Measurements from ENCODE around the gene SPOCK2. TPM values are rescaled to one million over a fixed set of nuclear protein-coding genes. Genes with fewer than 3 reads are reported as not detected.

Gene SPOCK2
- total RNA-seq, 1 donor from 2014 or later, result 108 TPM

GRCh38 chr10:72132854-72133253 lies 44.5 kb upstream of the SPOCK2 start:
- H3K9me3 ChIP-seq, result no peaks in the 10 kb centered on the region
- TF ChIP-seq CTCF (IDR thresholded peaks at IDR 0.05), result no peak
- no peak overlapping the region for H3K4me3 ChIP-seq
- DNase-seq, result no peak
- H3K27me3 ChIP-seq (ENCODE audit: low read depth), result no peaks in the 10 kb centered on the region
- ATAC-seq, result no peak
- H3K4me1 ChIP-seq, result peaks cover 17% of the 10 kb centered on the region
- intact Hi-C loops (cut with DNase I), result no loop called here
- H3K36me3 ChIP-seq, result peaks cover 10% of the 10 kb centered on the region
- H3K27ac ChIP-seq, result no peak overlapping the region

- peaks cover 3% of the 10 kb centered on the region for H3K4me1 ChIP-seq
- DNase-seq, result no peak
- no peak overlapping the region for H3K27ac ChIP-seq
- intact Hi-C loops (cut with DNase I), result no loop called here
- H3K36me3 ChIP-seq, result peaks cover 21% of the 10 kb centered on the region
- no peaks in the 10 kb centered on the region for H3K9me3 ChIP-seq
- no peak overlapping the region for H3K4me3 ChIP-seq
- H3K27me3 ChIP-seq (ENCODE audit: low read depth), result no peaks in the 10 kb centered on the region
- TF ChIP-seq CTCF (IDR thresholded peaks at IDR 0.05), result no peak
- ATAC-seq, result no peak
These were observed 39.2 kb upstream of the SPOCK2 start for GRCh38 chr10:72127571-72127970.

GRCh38 chr10:72126872-72127232 lies 38.5 kb upstream of the SPOCK2 start:
- Histone ChIP-seq H3K4me3 (no peak overlapping the region), H3K36me3 (peaks cover 15% of the 10 kb centered on the region), H3K4me1 (no peaks in the 10 kb centered on the region), H3K9me3 (no peaks in the 10 kb centered on the region), H3K27me3 (ENCODE audit: low read depth) (no peaks in the 10 kb centered on the region), H3K27ac (no peak overlapping the region)
- ATAC-seq (no peak), DNase-seq (no peak)
- intact Hi-C loops (cut with DNase I), result no loop called here
- TF ChIP-seq CTCF (IDR thresholded peaks at IDR 0.05), result no peak

GRCh38 chr10:72126184-72126871 lies 38.0 kb upstream of the SPOCK2 start:
- Histone ChIP-seq H3K4me1 (no peaks in the 10 kb centered on the region), H3K4me3 (no peak overlapping the region), H3K9me3 (no peaks in the 10 kb centered on the region), H3K36me3 (peaks cover 15% of the 10 kb centered on the region), H3K27ac (no peak overlapping the region), H3K27me3 (ENCODE audit: low read depth) (no peaks in the 10 kb centered on the region)
- peak; percentile 44 for TF ChIP-seq CTCF (IDR thresholded peaks at IDR 0.05)
- peak in 1 of 2 donors; percentile 62 for ATAC-seq
- no peak for DNase-seq
- intact Hi-C loops (cut with DNase I), result no loop called here

- no peak for DNase-seq
- Histone ChIP-seq H3K9me3 (no peaks in the 10 kb centered on the region), H3K36me3 (peaks cover 15% of the 10 kb centered on the region), H3K4me1 (no peaks in the 10 kb centered on the region), H3K27me3 (ENCODE audit: low read depth) (no peaks in the 10 kb centered on the region), H3K4me3 (no peak overlapping the region), H3K27ac (peak overlapping the region; percentile 15)
- intact Hi-C loops (cut with DNase I), result no loop called here
- TF ChIP-seq CTCF (IDR thresholded peaks at IDR 0.05), result no peak
- peak in 1 of 2 donors; percentile 26 for ATAC-seq
These were observed 36.6 kb upstream of the SPOCK2 start for GRCh38 chr10:72124989-72125388.

All from lower lobe of right lung (tissue), 2 donors.